ENCODE measurements around the gene HSP90AA1. TPM values are rescaled to one million over a fixed set of nuclear protein-coding genes. Genes with fewer than 3 reads are reported as not detected.
A peak's percentile ranks its signal among the peaks of the same experiment; 100 is the strongest.
"Not testable (repeated sequence)": the region's sequence is repeated elsewhere in the genome, so short reads cannot be mapped to it uniquely, and the experiment has no call there.

Gene HSP90AA1
- total and polyA plus RNA-seq, 2 of the 8 experiments (the other 6 are each of a cell fraction or from before 2014, with no cell fraction given) = 339 to 878 TPM

GRCh38 chr14:102084522-102084921, 2.3 kb downstream of the HSP90AA1 start:
- not testable (repeated sequence) for H3K23ac ChIP-seq (ENCODE audit: insufficient read length); H3K9me3 ChIP-seq (ENCODE audit: insufficient read depth in 2 of 2, low read depth in 1 of 2, low read length in 1 of 2); H3K79me1 ChIP-seq (ENCODE audit: low read depth, low read length); H2BK12ac ChIP-seq (ENCODE audit: low read depth, low read length); H3K9ac ChIP-seq (replicated peaks in 1 of 4; ENCODE audit: extremely low read depth in 1 of 4, low read depth in 3 of 4, low read length in 3 of 4); H2BK15ac ChIP-seq (ENCODE audit: low read length); H3K4ac ChIP-seq (replicated peaks; ENCODE audit: insufficient read length, low read depth, low read length); H2BK5ac ChIP-seq (ENCODE audit: low read depth, low read length); H2BK120ac ChIP-seq (replicated peaks; ENCODE audit: low read depth, low read length); FAIRE-seq; H2AK5ac ChIP-seq (ENCODE audit: low read depth, low read length); H3K14ac ChIP-seq (ENCODE audit: insufficient read length); H4K8ac ChIP-seq (ENCODE audit: extremely low read depth, insufficient read depth, low read length); H4K5ac ChIP-seq (ENCODE audit: insufficient read length, low read depth, low read length); H3K18ac ChIP-seq (ENCODE audit: extremely low read depth, low read length); H3K56ac ChIP-seq (replicated peaks; ENCODE audit: insufficient read length, low read depth, low read length); H2AFZ ChIP-seq (ENCODE audit: low read length); H3K27me3 ChIP-seq (replicated peaks in 1 of 4; ENCODE audit: control insufficient read depth in 3 of 4, extremely low read depth in 1 of 4, insufficient read depth in 3 of 4, low read length in 3 of 4); H3K23me2 ChIP-seq (ENCODE audit: low read depth, low read length); DNase-seq (ENCODE audit: low read depth in 1 of 2, low spot score in 2 of 2); H2BK20ac ChIP-seq (ENCODE audit: low read length); H4K91ac ChIP-seq (replicated peaks; ENCODE audit: insufficient read length, low read length); H3K27ac ChIP-seq (ENCODE audit: low read depth, low read length)
- Histone ChIP-seq H3K36me3 (ENCODE audit: control insufficient read depth in 2 of 4, insufficient read depth in 4 of 4, low read length in 3 of 4) (peaks cover 31 to 66% (median 59%) of the 10 kb centered on the region in 4 experiments), H3K4me1 (replicated peaks in 1 of 4; ENCODE audit: control insufficient read depth in 3 of 4, insufficient read depth in 4 of 4, low read length in 3 of 4) (peaks cover 4 to 18% (median 12%) of the 10 kb centered on the region in 4 experiments), H3K4me3 (ENCODE audit: extremely low read depth in 1 of 4, insufficient read depth in 2 of 4, low read depth in 3 of 4, low read length in 4 of 4) (peak overlapping the region in 1 of 4 experiments; percentile 93; a peak in 3 of 8 replicates), H3K79me2 (ENCODE audit: control insufficient read depth in 1 of 2, insufficient read depth in 2 of 2, low read length in 2 of 2) (peaks cover 5 to 37% of the 10 kb centered on the region in 2 experiments), H4K20me1 (replicated peaks in 1 of 2; ENCODE audit: control insufficient read depth in 1 of 2, insufficient read depth in 2 of 2, low read length in 2 of 2) (peaks cover 8 to 10% of the 10 kb centered on the region in 2 experiments), H3K4me2 (ENCODE audit: insufficient read depth in 1 of 2, low read depth in 2 of 2, low read length in 2 of 2) (peak overlapping the region; percentile 71 to 75; a peak in 3 of 4 replicates)
- ChIA-PET CTCF (ENCODE audit: partially characterized antibody) (interaction anchor here (0.7 to 3.2 kb wide), 5 partner anchors 12 to 129 kb away, joined by 3 to 17 read pairs (median 3); no protein-coding TSS in a partner anchor), POLR2A (ENCODE audit: partially characterized antibody) (interaction anchor here (1.3 to 2.0 kb wide), 4 partner anchors 10 to 28 kb away, joined by 4 to 6 read pairs (median 5); no protein-coding TSS in a partner anchor)
- WGBS, 2 experiments (ENCODE audit: extremely low coverage in 1 of 2, insufficient coverage in 1 of 2, insufficient read length in 1 of 2, insufficient replicate concordance in 2 of 2, low coverage in 1 of 2, low lambda C conversion rate in 2 of 2, missing lambda C conversion rate in 1 of 2) = 96% methylated on average over 5 of the region's 5 CpGs; no CpG with 5 or more reads in 1 of the 2 experiments

Data from H1 (cell line).